ENCODE results near the gene C1orf232. TPM values are rescaled to one million over a fixed set of nuclear protein-coding genes. Genes with fewer than 3 reads are reported as not detected.
A peak's percentile ranks its signal among the peaks of the same experiment; 100 is the strongest.

Gene C1orf232
- total RNA-seq, 1 experiment from 2014 or later, result not detected

DNA sequence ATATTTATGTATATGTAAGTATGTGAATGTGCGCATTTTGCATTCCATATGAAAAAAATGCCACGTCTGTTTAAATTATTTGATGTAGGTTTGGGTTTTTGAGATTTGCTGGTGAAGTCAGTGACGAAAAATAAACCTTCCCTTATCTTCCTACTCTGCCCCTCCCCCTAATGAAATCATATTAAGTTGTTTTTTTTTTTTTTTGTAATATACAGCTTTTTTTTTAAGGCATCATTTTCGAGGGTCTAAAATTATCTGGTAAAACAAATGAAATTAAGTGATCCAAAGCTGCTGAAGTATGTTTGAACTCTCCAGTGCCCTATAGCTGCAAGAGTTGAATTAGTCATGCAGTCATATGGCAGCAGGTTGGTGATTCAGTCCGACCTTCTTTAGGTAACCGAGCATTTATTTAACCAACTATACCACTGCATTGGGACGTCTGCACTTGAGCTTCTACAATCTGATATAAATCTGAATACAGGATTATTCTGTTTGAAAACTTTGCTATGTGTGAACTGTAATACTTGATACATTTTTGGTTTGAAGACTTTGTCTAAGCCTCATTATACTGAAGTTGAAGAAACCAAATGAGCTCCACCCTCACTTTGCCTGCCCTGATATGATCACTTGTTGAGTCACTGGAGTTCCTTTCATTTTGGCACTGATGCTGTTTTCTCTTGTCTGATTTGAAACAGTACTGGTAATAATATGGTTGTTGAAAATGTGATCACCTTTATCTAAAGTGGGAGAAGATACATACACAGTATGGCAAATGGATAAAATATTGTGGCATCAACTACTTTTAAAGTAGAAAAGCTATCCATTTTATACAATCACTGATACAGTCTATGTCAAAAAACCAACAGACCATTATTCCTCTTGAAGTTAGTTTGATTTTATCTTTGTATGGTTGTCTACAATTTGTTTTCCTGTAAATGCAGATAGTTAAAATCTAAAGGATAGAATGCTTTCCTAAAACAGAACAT lies 45.5 kb downstream of the C1orf232 start:
- H3K79me2 ChIP-seq (ENCODE audit: insufficient read depth, low read length), result peaks cover 4% of the 10 kb centered on the region; the same call in 1 of the 2 replicates
- 0 out of 2 replicates have a peak overlapping the region, but pooled peaks have one; percentile 8 for H3K9ac ChIP-seq (ENCODE audit: low read length)
- H3K4me3 ChIP-seq (replicated peaks in 1 of 2; ENCODE audit: low read depth in 1 of 2, low read length in 2 of 2), result peak overlapping the region in 1 of 2 experiments; percentile 29; a peak in 1 of 4 replicates
- peaks cover 13 to 44% of the 10 kb centered on the region in 2 experiments for H3K4me1 ChIP-seq (ENCODE audit: control insufficient read depth in 1 of 2, insufficient read depth in 2 of 2, low read length in 2 of 2)
- ChIA-PET CTCF (interaction anchor here (0.6 to 2.1 kb wide), 11 partner anchors 8 to 400 kb away, joined by 3 to 18 read pairs (median 3); partner anchors contain the start of gene ZNF593), RAD21 (ENCODE audit: low non-redundant PET in 1 of 2, low total read pairs in 2 of 2, uncharacterized antibody in 2 of 2, unreplicated experiment in 2 of 2) (interaction anchor here (0.6 to 1.1 kb wide), 2 partner anchors 22 to 93 kb away, joined by 4 to 5 read pairs; no protein-coding TSS in a partner anchor), POLR2A (interaction anchor here (0.8 to 1.5 kb wide), 5 partner anchors 10 to 22 kb away, joined by 3 to 10 read pairs (median 3); partner anchors contain the start of gene PDIK1L)
- no peaks in the 10 kb centered on the region for H3K9me3 ChIP-seq (ENCODE audit: control insufficient read depth in 1 of 2, insufficient read depth in 1 of 2, low read depth in 1 of 2, low read length in 2 of 2)
- intact Hi-C loops (cut with micrococcal nuclease), result no loop called here
- TSS peak; percentile 25 for BruUV-seq (replicated peaks)
- no peak overlapping the region for H2AFZ ChIP-seq (ENCODE audit: low read depth, low read length, poor library complexity, severe bottlenecking)
- H3K9me2 ChIP-seq (ENCODE audit: insufficient read depth), result no peaks in the 10 kb centered on the region
- TF ChIP-seq FOSL1 (IDR thresholded peaks at IDR 0.05; ENCODE audit: low read depth) (peak; percentile 83), JUND (IDR thresholded peaks at IDR 0.05) (peak; percentile 72), SRF (IDR thresholded peaks at IDR 0.05; ENCODE audit: low read depth) (0 out of 2 replicates have a peak, but pooled peaks have one; percentile 5), RAD21 (IDR thresholded peaks at IDR 0.05; ENCODE audit: low read depth) (no peak)
- H3K36me3 ChIP-seq (ENCODE audit: control insufficient read depth in 1 of 2, insufficient read depth in 2 of 2, low read length in 2 of 2), result no peaks in the 10 kb centered on the region
- DNase-seq (ENCODE audit: low read depth, low spot score), result no peak
- ATAC-seq, result peak; percentile 90
- H3K27me3 ChIP-seq (ENCODE audit: insufficient read depth, low read length), result no peaks in the 10 kb centered on the region
- H3K4me2 ChIP-seq (ENCODE audit: low read length), result peak overlapping the region; percentile 64
- H4K20me1 ChIP-seq (ENCODE audit: insufficient read depth), result peaks cover 3% of the 10 kb centered on the region; the same call in 1 of the 2 replicates
- H3K27ac ChIP-seq (ENCODE audit: low read depth, low read length), result peak overlapping the region; percentile 26; the same call in 1 of the 2 replicates
